Cardiac fibroblast (primary cell): ENCODE measurements around the gene PRKCB.

Experiments used
- DNase-seq, 2 donors: peaks; one replicate each; pipeline versions ENCODE4 v3.0.0 to v3.0.0-alpha.2; 2010; ENCODE audit warnings: low read depth in 2 of 2
- H3K4me3 ChIP-seq, 2 donors: replicated peaks in 1 of 2; 1 replicate in 1 of 2; 2 replicates in 1 of 2; pipeline ENCODE4 v1.5.1; 2011; ENCODE audit warnings: low read depth in 2 of 2, low read length in 2 of 2, mild to moderate bottlenecking in 2 of 2, moderate library complexity in 1 of 2
- TF ChIP-seq, protein P1 (sequence below): IDR thresholded peaks from one replicate; pipeline ENCODE4 v1.5.1; 2011; ENCODE audit warnings: low read depth, mild to moderate bottlenecking, low read length, inconsistent platforms

PRKCB gene

DNA sequence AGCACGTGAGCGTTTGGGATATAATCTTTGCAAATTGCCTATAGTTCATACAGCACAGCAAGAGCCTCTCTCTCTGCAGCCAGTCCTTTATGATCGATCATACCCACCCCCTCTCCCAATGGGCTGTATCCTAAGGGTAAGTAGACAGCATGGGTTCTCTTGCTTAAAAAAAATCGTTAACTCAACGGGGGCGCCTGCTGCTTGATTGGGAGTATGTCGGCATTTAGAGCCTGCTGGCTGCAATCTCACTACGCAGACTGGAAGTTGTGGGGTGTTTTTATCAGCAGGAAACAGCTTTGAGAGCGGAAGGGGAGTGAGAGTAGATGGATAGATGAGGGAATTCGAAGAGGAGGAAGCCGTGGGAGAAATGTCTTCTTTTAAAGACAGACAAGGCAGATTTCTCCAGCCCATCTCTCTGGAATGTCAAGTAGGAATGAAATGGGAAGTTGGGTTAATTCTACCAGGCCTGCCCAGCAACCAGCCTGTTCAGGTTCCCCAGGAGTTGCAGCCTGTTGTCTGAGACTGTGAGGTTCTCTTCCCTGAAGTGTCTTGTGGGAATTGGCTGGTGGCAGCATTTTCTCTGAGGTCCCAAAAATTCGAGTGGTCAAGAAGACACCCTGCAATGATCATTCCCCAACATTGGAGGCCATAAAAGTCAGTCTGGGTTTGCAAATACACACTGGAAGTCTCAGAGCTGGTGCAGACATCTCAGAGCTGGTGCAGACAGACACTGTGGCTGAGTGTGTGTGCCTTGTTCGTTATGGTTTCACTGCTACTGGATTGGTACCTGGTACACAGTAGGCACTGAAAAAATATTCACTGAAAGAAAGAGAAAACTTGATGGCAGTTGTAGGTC, 65.6 kb downstream of the PRKCB start:
- H3K4me3 ChIP-seq: no peak overlapping the region
- TF ChIP-seq, protein P1, sequence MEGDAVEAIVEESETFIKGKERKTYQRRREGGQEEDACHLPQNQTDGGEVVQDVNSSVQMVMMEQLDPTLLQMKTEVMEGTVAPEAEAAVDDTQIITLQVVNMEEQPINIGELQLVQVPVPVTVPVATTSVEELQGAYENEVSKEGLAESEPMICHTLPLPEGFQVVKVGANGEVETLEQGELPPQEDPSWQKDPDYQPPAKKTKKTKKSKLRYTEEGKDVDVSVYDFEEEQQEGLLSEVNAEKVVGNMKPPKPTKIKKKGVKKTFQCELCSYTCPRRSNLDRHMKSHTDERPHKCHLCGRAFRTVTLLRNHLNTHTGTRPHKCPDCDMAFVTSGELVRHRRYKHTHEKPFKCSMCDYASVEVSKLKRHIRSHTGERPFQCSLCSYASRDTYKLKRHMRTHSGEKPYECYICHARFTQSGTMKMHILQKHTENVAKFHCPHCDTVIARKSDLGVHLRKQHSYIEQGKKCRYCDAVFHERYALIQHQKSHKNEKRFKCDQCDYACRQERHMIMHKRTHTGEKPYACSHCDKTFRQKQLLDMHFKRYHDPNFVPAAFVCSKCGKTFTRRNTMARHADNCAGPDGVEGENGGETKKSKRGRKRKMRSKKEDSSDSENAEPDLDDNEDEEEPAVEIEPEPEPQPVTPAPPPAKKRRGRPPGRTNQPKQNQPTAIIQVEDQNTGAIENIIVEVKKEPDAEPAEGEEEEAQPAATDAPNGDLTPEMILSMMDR: no peak
- DNase-seq: no peak

DNA sequence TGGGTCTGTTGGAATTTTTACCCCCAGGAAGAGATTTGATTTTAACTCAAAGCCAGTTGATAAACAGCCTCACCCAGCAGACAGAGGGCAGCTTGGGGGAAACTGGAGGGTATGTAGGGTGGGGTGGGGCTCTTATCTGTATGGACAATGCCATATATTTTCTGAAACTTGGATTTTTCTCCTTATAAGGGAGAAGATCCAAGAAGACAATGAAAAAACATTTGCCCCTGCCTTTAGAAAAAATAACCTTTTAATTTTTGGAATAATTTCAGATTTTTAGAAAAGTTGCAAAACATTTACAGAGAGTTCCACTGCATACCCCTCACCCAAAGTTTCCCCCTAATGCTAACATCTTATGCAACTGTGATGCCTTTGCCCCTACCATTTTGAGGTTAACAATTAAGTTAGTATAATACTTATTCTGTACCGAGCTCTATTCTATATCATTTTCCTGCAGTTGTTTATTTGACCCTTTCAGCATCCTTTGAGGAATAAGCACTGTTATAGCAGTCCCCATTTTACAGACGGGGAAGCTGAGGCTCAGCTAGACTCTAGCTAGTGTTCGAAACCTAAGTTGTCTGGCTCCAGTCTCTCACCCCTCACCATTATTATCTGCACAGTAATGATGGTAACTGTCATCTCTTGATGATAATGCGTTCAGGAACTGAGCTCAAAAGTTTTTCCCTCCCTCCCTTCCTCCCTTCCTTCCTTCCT, 66.4 kb downstream of the PRKCB start:
- no peak for DNase-seq
- TF ChIP-seq, protein P1: no peak
- H3K4me3 ChIP-seq: no peak overlapping the region

DNA sequence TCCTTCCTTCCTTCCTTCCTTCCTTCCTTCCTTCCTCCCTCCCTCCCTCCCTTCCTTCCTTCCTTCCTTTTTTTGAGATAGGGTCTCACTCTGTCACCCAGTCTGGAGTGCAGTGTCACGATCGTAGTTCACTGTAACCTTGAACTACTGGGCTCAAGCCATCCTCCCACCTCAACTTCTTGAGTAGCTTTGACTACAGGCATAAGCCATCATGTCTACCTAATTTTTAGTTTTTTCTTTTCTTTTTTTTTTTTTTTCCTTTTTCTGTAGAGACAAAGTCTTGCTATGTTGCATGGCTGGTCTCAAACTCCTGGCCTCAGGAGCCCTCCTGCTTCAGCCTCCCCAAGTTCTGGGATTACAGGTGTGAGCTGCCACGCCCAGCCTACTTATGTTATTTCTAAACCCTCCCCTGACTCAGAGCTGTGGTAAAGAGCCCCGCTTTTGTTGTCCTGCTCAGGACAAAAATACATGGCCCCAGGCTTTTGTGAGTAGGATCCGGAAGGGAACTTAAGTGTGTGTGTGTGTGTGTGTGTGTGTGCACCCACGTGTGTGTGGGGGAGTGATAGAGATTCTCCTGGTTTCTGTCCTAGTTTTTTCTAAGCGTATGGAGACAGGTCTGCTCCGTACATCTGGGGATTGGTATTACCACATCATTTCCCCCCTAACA, 67.1 kb downstream of the PRKCB start:
- TF ChIP-seq, protein P1: no peak
- no peak overlapping the region for H3K4me3 ChIP-seq
- DNase-seq: no peak

DNA sequence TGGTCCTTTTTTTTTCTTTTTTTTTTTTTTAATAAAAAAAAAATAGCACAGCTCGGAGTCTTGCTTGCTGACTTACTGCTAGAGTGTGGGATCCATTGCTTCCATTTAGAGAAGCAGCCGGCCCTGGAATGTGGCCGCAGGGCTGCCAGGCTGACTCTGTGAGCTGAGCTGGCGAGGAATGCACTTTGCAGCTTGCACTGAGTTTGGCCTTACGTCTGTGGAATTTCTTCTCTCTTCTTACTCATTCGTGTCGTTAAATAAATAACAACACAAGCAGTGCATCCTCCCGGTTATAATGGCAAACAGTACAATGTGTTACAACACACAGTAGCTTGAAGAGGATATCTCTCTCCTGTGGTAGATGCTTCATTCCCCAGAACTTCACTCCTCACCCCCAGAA, 69.2 kb downstream of the PRKCB start:
- TF ChIP-seq, protein P1: no peak
- DNase-seq: peak; percentile 5 to 33
- H3K4me3 ChIP-seq: no peak overlapping the region

DNA sequence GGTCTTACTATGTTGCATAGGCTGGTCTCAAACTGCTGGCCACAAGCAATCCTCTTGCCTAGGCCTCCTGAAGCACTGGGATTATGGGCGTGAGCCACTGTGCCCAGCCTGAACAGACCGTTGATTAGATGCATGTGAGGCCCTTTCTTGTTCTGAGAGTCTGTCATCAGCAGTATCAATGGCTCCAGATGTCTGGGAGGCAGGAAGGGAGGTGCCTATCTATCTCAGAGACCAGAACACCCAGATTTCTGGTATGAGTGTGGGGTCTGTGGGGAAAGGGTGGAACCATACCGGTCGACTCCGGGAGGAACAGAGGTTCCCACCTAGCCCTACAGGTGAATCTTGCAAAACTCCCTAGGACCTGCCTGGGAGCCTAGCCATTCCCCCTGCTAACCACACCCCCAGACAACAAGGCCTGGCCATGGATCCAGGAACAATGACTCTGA, 71.7 kb downstream of the PRKCB start:
- TF ChIP-seq, protein P1: no peak
- no peak overlapping the region for H3K4me3 ChIP-seq
- no peak for DNase-seq

DNA sequence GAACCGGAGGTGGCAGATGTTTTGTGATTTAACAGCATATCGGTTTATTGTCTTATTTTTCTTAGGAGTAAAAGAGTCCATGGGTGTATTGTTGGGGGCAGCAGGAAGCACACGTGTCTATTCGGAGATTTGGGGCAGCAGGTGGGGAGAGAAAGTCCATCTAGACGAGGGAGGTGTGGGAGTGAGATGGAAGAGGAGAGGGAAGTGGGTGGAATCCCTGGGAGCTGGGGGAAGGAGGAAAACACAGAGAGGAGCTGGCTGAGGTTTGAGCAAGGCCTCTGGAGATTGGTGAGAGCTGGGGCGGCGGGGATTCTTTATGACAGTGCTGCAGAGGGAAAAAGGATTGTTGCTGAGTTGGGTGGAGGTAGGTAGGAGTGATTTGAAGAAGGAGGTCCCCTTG, 72.1 kb downstream of the PRKCB start:
- no peak overlapping the region for H3K4me3 ChIP-seq
- DNase-seq: no peak
- TF ChIP-seq, protein P1: no peak
